Heart left ventricle (tissue), 13 donors: ENCODE data around the gene SLC12A3.
"Not testable (repeated sequence)": the region's sequence is repeated elsewhere in the genome, so short reads cannot be mapped to it uniquely, and the experiment has no call there.

Experiments used
- POLR2A ChIP-seq, 2 donors: fragments of 450-650 bp; IDR thresholded peaks; one replicate each; pipeline ENCODE4 v1.6.1; 2017; ENCODE audit warnings: antibody characterized with exemption in 2 of 2, mild to moderate bottlenecking in 2 of 2, moderate library complexity in 2 of 2
- TF ChIP-seq, protein P1 (sequence below), 12 donors: fragments of 200-600 bp; sonication (generic) in 4 of 12; IDR thresholded peaks; one replicate each; pipeline versions ENCODE4 v1.5.0 to v1.8.0; 2018 to 2022; ENCODE audit warnings: antibody characterized with exemption in 12 of 12, mild to moderate bottlenecking in 5 of 12
- donor health status: ischemic (EF 13 %, LVEDD 7.1; RV severe dilation, severe dysfunction).
- donor health status: DM: no; HTN: yes; CAD: no.
- donor health status: DM: no; HTN: no; CAD: no.
- donor health status: ischemic (EF 25% LVEDD 6.9; RV normal size, moderate dysfunction).
- donor health status: ischemic (EF 25% LVEDD 5.7; RV mildly dilated, moderate dysfunction).
- donor health status: ischemic (EF 35%, LVEDD 5.7; RV mildly dilated, moderate dysfunction).
- donor health status: nonischemic (EF 11% LVEDD 7.7; RV severe dilation, severe dysfunction).
- donor health status: DM: yes; HTN: yes; CAD: no.
- donor health status: PGD.
- donor health status: ischemic (EF 29% LVEDD 5.4; RV normal size, mild dysfunction).
- donor health status: nonischemic (EF 23%, LVEDD 6.1; RV moderate dilation, normal function).

DNA sequence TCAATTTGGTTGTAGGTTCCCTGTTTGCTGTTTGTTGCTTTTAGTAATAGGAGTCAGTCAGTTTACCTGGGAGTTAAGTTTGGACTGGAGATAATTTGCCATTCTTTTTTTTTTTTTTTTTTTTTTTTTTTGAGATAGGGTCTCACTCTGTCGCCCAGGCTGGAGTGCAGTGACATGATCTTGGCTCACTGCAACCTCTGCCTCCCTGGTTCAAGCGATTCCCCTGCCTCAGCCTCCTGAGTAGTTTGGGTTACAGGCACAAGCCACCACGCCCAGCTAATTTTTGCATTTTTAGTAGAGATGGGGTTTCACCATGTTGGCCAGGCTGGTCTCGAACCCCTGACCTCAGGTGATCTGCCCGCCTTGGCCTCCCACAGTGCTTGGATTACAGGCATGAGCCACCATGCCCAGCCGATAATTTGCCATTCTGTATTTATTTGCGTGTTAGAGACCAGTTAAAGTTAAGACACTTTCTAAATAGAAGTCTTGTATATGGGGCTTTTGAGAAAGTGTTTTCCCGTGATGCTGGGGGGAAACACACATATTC is 69.7 kb downstream of the SLC12A3 start:
- TF ChIP-seq, protein P1, sequence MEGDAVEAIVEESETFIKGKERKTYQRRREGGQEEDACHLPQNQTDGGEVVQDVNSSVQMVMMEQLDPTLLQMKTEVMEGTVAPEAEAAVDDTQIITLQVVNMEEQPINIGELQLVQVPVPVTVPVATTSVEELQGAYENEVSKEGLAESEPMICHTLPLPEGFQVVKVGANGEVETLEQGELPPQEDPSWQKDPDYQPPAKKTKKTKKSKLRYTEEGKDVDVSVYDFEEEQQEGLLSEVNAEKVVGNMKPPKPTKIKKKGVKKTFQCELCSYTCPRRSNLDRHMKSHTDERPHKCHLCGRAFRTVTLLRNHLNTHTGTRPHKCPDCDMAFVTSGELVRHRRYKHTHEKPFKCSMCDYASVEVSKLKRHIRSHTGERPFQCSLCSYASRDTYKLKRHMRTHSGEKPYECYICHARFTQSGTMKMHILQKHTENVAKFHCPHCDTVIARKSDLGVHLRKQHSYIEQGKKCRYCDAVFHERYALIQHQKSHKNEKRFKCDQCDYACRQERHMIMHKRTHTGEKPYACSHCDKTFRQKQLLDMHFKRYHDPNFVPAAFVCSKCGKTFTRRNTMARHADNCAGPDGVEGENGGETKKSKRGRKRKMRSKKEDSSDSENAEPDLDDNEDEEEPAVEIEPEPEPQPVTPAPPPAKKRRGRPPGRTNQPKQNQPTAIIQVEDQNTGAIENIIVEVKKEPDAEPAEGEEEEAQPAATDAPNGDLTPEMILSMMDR (IDR thresholded peaks at IDR 0.05), result not testable (repeated sequence)
- TF ChIP-seq POLR2A (IDR thresholded peaks at IDR 0.05), result not testable (repeated sequence)
